Measurements from ENCODE around the gene ARSB. TPM values are rescaled to one million over a fixed set of nuclear protein-coding genes. Genes with fewer than 3 reads are reported as not detected.
"Not testable (repeated sequence)": the region's sequence is repeated elsewhere in the genome, so short reads cannot be mapped to it uniquely, and the experiment has no call there.

Gene ARSB
- total RNA-seq, 1 experiment from 2014 or later, result 12.2 TPM

DNA sequence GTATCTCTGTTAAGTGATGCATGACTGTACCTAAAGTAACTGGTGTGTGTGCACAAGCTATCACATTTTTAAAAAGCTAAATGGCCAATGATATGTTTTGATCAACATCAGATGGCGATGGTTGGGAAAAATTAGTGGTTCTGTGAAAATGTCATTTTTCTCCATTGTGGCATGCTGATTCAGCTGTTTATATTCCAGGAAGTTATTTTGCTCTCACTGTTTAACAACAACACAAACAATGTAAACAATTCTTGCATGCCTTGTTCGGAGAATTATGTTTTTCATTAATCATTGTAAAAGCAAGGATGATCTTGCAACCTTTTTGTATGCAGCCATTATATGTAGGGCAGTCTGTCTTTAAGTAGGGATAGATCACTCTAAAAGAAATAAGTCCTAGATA lies 230.5 kb downstream of the ARSB start:
- no peak for DNase-seq (ENCODE audit: low read depth)

DNA sequence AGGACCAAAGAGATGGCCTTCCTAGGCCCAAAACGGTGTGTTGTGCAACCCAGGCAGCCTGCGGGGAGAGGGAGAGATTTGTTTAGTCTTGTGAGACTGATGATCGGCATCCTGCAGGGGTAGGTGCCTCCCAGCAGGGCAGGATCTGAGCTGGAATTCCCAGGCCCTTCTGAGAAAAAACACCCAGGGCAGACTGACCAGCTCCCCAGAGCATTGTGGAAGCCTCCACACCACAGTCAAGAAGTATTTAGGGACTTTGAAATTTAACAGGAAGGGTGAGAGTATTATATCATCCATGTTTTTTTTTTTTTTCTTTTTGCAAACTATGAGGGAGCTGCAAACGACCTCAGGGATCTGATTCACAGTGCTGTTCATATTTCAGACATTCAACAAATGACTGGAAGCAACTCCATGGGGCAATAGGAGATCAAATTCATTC lies 232.0 kb downstream of the ARSB start:
- peak; percentile 14 for DNase-seq (ENCODE audit: low read depth)

DNA sequence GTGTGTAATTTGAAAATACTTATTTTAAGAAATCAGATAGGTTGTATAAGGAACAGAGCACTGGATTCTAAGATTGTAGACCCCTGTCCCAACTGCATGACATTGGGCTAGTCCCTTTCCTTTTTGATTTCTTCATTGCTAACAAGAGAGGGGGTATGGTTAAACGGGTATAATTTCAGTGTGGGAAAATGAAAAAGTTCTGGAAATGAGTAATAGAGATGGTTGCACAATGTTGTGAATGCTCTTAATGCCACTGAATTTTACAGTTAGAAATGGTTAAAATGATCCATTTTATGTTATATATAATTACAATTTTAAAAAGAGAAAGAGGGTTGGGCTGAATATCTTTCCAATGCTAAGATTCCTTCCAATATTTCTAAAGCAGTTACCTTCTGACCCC lies 233.2 kb downstream of the ARSB start:
- no peak for DNase-seq (ENCODE audit: low read depth)

DNA sequence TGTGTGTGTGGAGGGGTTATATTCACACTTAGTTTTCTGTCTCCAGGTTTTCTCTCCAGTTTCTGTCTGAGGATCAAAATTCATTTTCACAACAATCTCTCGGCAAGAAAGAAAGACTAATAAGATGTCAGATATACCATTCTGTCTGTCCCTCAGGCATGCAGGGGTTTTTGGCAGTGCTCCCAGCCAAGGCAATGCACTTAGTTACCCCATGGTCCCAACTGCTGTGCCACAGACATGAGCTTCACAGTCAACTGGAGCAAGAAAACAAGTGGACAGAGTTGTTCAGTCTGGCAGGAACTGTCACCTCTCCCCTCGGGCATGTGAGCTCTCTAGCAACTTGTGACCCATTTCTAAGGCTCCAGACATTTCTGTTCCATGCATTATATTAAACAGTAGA lies 234.8 kb downstream of the ARSB start:
- DNase-seq (ENCODE audit: low read depth), result no peak

DNA sequence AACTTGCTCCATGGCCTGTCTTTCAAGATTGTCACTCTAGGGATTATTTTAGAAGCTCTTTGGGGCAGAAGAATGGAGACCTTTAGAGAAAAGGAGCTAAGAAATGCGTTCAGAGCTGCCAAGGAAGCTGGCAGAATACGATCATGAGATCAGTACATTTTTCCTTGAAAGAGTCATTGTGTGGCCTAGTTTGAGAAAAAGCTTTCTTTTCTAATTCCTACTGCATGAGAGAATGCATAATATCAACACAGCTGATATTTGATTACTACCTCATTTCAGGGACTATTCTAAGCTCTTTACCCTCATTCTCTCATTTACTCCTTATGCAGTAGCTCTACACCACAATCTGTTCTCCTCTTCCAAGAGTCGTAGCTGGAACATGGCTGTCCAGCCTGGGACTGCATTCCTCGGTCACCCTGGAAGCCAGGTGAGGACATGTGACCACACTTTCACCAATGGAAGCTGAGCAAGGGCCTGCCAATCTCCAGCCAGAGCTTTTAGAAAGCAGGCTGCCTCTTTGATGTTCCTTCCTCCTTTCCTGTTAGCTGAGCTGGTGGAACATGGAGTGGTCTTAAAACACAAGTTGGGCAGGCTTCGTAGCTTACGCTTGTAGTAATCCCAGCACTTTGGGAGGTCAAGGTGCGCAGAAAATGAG lies 237.3 kb downstream of the ARSB start:
- peak; percentile 33 for DNase-seq (ENCODE audit: low read depth)

DNA sequence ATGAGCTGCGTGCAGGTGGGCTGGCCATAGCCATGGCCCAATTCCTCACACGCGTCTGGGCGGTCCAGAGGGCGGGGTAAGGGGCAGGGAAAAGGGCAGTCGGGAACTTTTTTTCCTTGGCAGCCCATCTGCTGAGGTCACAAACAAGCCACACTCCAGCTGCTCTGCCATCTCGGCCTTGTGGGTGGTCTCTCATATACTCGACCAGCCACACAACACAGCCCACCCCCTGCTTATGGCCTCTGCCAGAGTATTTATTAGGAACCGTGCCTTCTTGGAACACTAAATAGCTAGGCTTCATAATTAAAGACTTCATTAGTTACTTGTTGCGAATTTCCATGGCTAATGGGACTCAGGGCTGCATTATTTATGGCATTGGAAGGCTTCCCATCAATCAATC lies 238.1 kb downstream of the ARSB start:
- DNase-seq (ENCODE audit: low read depth), result no peak

DNA sequence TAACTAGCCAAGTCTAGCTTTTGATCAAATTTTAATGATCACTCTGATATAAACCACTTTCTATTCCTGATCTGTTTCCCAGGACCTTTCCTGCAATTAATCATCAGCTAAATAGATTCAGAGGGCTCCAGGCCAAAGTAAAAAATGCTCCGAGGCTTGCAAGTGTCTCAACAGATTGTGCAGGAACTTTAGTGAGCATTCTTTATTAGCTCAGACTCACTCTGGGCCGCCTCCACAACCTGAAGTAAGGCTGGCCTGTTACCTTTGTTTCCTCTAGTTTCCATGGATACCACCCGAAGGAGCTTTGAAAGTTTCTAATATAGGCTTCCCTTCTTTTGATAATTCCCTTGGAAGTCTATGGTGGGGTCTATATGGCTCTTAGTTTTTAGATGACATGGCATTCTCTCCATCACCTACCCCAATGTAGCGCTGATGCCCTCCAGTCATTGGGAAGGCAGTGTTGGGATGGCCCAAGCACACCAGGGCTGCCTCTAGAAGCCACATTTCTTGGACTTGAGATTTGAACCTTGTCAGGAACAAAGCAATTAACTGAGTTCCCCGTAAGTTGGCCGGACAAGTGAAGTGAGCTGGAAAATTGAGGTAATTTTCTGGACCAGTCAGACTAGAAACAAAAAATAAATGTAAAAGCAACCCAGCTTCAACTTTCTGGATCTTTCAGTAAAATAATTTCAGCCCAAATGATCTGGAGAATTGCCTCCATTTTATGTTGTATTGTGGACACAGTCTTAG lies 238.9 kb downstream of the ARSB start:
- DNase-seq (ENCODE audit: low read depth), result no peak

DNA sequence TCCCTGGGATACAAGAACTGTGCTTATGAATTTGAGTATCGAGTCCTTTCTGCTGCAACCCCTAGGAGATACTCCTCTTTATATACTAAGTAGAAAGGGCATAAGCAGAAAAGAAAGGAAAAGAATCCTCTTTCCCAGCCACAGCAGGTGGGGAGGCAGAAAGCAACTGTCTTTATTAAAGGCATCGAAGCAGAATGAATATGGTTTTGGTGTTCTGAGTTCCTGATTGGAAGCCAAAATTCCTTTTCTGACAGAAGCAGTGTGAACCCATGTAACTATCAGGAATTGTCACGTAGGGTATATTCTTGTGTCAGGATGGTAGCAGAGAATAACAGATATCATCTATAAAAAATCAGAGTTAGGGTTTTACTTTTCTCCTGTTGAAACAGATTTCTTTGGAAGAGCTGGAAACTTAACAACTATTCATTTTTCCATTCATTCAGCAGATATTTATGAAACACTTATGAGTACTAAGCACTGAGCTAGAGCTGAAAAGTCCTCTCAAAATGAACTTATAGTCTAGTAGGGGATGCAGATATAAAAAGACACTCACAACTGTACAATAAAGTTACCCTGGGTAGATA lies 240.1 kb downstream of the ARSB start:
- DNase-seq (ENCODE audit: low read depth), result no peak

DNA sequence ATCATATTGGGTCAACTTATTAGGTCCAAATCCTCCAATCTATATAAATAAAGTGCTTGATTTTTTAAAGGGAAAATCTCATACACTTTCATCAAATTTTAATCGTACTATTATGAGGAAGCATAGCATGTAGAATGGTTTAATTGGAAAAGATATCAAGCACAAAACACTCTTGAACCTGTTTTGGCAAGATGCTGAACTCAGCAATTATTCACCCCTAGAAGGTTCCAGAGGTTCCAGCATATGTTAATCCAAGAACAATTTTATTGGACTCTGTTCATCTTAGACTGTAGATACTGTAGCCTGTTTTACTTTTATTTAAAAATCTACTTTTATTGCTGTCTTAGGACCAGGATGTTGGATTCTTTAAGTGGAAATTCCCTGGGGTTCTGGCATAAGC lies 244.1 kb downstream of the ARSB start:
- no peak for DNase-seq (ENCODE audit: low read depth)

DNA sequence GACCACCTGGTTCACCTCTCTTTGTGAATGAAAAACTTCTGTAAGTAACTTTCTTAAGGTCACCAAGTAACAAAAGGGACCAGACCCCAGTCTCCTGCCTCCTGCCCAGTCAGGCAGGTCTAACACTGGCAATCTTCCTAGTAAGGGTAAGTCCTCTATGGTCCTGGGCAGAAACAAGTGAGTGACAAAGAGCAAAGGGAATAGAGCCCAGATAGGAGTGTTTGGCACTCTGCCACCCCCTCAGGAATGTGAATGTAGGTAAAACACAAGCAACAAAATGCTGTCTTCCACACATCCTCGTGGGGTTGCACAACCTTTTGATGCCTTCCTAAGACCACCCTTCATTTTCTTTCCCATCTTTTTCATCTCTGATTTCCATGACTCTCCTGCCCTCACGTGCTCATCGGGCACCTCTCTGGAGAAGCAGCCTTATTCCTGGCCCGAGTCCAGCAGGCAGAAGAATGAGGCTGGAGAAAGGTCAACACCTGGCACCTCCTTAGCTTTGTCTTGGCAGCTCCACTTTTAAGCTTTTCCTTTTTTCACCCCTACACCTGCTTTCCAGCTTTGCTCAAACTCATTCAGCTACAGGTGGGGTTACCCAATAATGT lies 246.3 kb downstream of the ARSB start:
- DNase-seq (ENCODE audit: low read depth), result no peak

DNA sequence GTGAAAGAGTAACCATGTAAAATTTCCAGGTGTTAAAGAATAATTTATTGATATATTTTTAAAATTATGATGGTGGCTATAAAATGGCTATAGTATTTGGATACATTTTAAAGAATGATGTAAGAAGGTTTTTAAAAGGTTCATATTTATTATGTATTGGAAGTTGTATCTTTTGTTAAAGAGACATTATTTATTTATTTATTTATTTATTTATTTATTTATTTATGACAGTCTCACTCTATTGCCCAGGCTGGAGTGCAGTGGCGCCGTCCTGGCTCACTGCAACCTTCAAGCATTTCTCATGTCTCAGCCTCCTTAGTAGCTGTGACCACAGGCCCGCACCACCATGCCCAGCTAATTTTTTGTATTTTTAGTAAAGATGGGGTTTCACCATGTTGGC lies 247.0 kb downstream of the ARSB start:
- DNase-seq (ENCODE audit: low read depth), result no peak

DNA sequence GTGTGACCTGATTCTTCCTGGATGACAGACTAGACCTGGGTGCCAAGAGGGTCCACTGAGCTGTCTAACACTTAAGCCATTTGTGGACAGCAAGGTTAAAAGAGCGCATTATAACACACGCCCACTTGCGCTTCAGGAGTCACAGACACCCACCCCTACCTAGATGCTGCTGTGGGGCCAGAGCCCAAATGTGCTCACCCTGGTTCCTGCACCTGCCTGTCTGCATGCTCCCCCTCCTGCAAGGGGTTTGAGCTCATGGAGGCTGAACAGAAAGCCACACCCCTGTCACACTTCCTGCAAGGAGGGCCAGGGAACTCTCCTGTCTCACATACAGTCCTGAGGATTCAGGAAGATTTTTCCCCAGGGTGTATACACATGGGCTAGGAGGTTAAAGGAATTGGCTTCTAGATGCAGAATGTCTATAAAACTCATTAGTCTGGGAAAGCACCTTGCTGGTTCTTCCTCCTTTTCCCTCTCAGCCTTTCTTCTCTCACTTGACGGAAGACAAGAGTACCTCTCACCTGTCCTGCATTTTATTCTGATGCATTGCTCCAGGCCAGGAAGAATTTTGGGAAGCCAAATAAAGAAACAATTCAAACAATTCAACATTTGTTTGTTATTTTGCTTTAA lies 249.2 kb downstream of the ARSB start:
- no peak for DNase-seq (ENCODE audit: low read depth)

DNA sequence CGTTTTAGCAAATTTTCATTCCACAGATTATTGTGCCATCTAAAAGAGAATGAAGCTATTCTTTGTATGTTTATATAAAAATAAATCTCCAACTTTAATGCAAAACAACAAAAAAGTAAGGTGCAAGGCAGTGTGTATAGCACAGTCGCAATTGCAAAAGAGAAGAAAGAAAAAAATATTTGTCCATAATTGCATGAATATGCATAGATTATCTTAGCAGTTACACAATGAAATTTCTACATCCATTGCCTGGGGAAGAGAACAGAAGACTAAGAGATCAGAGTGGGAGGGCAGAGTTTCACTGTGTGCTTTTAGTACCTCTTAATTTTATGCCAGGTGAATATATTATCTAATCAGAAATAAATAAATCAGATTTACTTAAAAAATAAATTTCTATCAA lies 250.2 kb downstream of the ARSB start:
- no peak for DNase-seq (ENCODE audit: low read depth)

DNA sequence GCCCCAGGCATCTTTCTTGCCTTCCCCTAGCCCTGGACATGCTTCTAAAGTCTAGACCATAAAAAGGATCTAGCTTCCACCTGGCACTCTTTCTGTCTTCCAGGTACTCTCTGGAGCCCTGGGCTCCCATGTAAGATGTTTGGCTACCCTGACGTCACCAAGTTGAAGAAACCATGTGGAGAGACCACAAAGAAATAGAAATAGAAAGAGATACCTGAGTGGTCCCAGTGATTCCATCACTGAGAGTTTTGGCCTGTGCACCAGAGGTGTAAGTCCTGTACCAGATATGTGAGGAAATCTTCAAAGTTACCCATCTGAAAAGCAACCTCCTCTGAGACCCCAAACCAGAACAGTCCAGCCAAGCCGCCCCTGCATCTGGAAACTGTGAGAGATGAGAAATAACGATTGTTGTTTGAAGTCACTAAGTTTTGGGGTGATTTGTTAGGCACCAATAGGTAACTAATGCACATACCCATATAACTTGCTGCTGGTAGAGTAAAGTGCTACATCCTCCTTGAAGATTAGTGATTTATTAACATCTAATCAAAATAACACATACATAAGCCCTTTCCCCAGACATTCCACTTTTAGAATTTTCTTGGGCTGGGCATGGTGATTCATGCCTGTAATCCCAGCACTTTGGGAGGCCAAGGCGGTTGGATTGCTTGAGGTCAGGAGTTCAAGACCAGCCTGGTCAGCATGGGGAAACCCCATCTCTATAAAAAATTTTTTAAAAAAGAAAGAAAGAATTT lies 250.8 kb downstream of the ARSB start:
- no peak for DNase-seq (ENCODE audit: low read depth)

DNA sequence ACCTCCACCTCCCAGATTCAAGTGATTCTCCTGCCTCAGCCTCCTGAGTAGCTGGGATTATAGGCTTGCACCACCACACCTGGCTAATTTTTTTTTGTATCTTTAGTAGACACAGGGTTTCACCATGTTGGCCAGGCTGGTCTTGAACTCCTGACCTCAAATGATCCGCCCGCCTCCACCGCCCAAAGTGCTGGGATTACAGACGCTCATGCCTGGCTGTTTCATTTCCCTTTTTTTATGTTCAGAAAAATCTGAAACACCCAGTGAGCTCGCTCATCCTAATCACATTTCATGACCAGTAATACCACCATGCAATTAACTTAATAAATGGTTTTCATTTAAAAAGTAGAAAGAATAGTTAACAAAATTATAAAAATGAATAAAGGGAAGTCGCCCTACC lies 252.4 kb downstream of the ARSB start:
- DNase-seq (ENCODE audit: low read depth), result not testable (repeated sequence)

DNA sequence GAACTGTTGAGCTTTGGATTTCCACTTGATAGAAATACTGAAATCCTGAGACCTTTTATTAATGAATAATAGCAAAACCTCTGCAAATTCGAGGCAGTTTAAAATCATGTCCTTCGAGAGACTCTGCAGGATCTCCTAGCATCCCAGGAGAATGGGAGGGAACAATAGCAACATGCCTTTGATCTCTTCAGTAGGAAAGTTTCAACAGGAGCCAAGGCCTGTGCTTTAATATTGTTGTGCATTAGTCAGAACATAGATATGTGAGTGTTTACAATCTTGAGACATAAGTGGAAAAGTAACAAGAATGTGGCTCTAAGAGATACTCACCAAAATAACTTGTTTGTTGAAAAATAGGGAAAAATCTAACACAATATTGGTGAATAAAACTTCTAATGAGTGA lies 253.2 kb downstream of the ARSB start:
- DNase-seq (ENCODE audit: low read depth), result no peak

DNA sequence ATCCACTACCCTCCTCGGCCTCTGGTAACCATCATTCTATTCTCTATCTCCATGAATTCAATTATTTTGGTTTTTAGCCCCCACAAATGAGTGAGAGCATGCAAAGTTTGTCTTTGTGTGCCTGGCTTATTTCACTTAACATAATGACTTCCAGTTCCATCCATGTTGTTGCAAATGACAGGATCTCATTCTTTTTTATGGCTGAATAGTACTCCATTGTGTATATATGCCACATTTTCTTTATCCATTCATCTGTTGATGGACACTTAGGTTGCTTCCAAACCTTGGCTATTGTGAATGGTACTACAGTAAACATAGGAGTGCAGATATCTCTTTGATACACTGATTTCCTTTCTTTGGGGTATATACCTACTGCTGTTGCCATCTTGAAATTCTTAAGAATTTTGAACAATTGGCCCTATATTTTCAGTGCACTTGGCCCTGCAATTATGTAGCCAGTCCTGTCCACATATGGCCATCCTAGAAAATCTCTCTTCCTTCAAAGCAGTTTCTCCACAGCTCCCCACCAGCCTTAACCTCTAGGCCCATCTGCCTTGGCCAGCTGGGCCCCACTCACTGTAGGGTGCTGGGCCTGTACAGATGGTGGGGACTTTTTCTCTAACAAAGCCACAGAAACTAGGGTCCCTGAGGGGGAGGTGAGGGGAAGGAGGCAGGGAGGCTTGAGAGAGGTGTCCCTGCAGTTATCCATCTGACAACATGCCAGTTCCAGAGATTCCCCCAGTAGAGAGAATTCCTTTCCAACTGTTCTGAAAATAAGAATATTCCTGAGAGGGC lies 254.6 kb downstream of the ARSB start:
- DNase-seq (ENCODE audit: low read depth), result no peak

DNA sequence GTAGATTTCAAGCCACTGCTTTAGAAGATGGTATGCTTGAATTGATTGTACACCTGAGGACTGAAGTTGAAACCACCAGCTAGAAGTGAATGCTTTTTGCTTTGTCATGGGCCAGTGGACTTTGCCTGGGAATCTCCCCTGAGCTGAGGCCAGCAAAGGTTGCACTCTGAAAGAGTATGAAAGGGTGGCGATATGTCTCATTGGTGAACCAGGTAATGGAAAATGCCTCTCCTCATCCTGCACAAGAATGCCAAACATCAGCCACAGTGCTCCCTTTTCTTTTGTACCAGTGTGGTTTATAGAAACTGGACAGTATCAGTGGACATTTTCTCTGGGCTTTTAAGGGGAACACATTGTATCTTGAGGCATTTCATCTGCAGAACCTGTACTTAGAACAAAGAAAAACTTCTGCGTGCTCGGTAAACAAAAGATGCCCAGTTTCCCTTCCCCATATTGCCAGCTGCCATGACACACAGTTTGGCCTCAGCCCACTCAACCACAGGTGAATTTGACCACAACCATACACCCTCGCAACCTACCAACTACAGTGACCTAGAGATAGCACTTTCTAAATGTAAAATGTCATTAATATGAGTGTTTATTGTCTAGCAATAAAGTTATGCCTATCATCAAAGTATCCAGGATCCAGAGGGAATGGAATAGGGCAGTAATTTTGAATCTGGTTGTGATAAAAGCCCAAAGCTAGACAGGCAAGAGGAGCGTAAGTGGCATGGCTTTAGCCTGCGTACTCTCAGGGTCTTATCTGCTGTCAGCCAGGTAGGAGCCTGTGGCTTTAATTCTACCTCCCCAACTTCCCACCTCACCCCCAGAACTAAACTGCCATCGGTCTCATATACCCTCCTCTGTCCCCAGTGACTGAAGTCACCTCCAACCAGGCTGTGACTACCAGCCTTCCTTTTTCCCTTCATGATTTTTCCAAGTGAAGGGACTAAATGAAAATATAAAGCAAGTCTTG lies 257.0 kb downstream of the ARSB start:
- DNase-seq (ENCODE audit: low read depth), result no peak

All from Daoy (cell line).